CD14-positive monocyte (primary cell): ENCODE data around the gene PSD4. TPM values are rescaled to one million over a fixed set of nuclear protein-coding genes. Genes with fewer than 3 reads are reported as not detected.

Experiments
- DNase-seq, 3 donors: peaks; one replicate each; pipeline ENCODE4 v3.0.0-alpha.2; 2011 to 2022
- H2AFZ ChIP-seq: 2 replicates; pipeline ENCODE4 v1.6.0; 2012; ENCODE audit warnings: mild to moderate bottlenecking, low read depth, low read length, inconsistent platforms; ENCODE audit not compliant: insufficient read depth, poor library complexity, severe bottlenecking
- H3K27ac ChIP-seq, 2 donors: 1 replicate in 1 of 2; 2 replicates in 1 of 2; pipeline ENCODE4 v1.5.1; 2012 to 2013; ENCODE audit warnings: low read length in 2 of 2, control low read depth in 1 of 2, inconsistent platforms in 1 of 2, low read depth in 1 of 2, mild to moderate bottlenecking in 1 of 2
- H3K27me3 ChIP-seq, 2 donors: one replicate each; pipeline versions ENCODE4 v1.6.0 to v1.6.1; 2011 to 2013; ENCODE audit warnings: low read length in 2 of 2; ENCODE audit not compliant: control insufficient read depth in 2 of 2, insufficient read depth in 2 of 2
- H3K36me3 ChIP-seq, 2 donors: replicated peaks in 1 of 2; 1 replicate in 1 of 2; 2 replicates in 1 of 2; pipeline versions ENCODE4 v1.5.1 to v1.6.1; 2012 to 2013; ENCODE audit warnings: low read length in 2 of 2, control low read depth in 1 of 2, inconsistent platforms in 1 of 2, mild to moderate bottlenecking in 1 of 2; ENCODE audit not compliant: insufficient read depth in 2 of 2, control insufficient read depth in 1 of 2
- H3K4me1 ChIP-seq, 2 donors: 1 replicate in 1 of 2; 2 replicates in 1 of 2; pipeline versions ENCODE4 v1.5.1 to v1.6.1; 2012 to 2013; ENCODE audit warnings: low read length in 2 of 2, control low read depth in 1 of 2, inconsistent platforms in 1 of 2, mild to moderate bottlenecking in 1 of 2, moderate library complexity in 1 of 2; ENCODE audit not compliant: insufficient read depth in 2 of 2, control insufficient read depth in 1 of 2
- H3K4me2 ChIP-seq: replicated peaks from 2 replicates; pipeline ENCODE3; 2012; ENCODE audit warnings: low read length, moderate library complexity, mild to moderate bottlenecking; ENCODE audit not compliant: poor library complexity, severe bottlenecking; ENCODE audit errors: extremely low read depth
- H3K4me3 ChIP-seq, 3 experiments: fragments of 200-600 bp in 1 of 3; sonication (generic) in 1 of 3; replicated peaks in 1 of 3; 1 replicate in 2 of 3; 2 replicates in 1 of 3; pipeline ENCODE4 v1.5.1; 2011 to 2013; ENCODE audit warnings: low read length in 3 of 3, mild to moderate bottlenecking in 3 of 3, control low read depth in 2 of 3, low read depth in 2 of 3, inconsistent platforms in 1 of 3, moderate library complexity in 1 of 3
- H3K79me2 ChIP-seq: 2 replicates; pipeline ENCODE4 v1.6.0; 2012; ENCODE audit warnings: mild to moderate bottlenecking, control low read depth, inconsistent platforms, low read length, moderate library complexity; ENCODE audit not compliant: insufficient read depth
- H3K9ac ChIP-seq: 2 replicates; pipeline ENCODE4 v1.6.0; 2017; ENCODE audit warnings: low read length, mild to moderate bottlenecking; ENCODE audit not compliant: insufficient read depth, poor library complexity, severe bottlenecking
- H3K9me3 ChIP-seq, 2 donors: replicated peaks in 1 of 2; 1 replicate in 1 of 2; 2 replicates in 1 of 2; pipeline versions ENCODE4 v1.5.1 to v1.6.1; 2012 to 2013; ENCODE audit warnings: low read length in 2 of 2, control low read depth in 1 of 2; ENCODE audit not compliant: control insufficient read depth in 1 of 2, insufficient read depth in 1 of 2
- H4K20me1 ChIP-seq: 2 replicates; pipeline ENCODE4 v1.6.0; 2012; ENCODE audit warnings: mild to moderate bottlenecking, low read length, control low read depth, moderate library complexity; ENCODE audit not compliant: insufficient read depth
- H3K27ac Mint-ChIP-seq, 7 donors: one replicate each; pipeline ENCODE4 v1.8.0; 2020; ENCODE audit warnings: mild to moderate bottlenecking in 7 of 7, mixed read lengths in 7 of 7, moderate library complexity in 6 of 7, inconsistent platforms in 2 of 7
- H3K27me3 Mint-ChIP-seq, 3 donors: one replicate each; pipeline ENCODE4 v1.8.0; 2021 to 2022; ENCODE audit warnings: low read depth in 3 of 3, mild to moderate bottlenecking in 3 of 3, mixed read lengths in 3 of 3, moderate library complexity in 3 of 3, inconsistent platforms in 1 of 3
- H3K36me3 Mint-ChIP-seq, 2 donors: one replicate each; pipeline ENCODE4 v1.8.0; 2020; ENCODE audit warnings: mixed read lengths in 2 of 2, inconsistent platforms in 1 of 2, mild to moderate bottlenecking in 1 of 2
- H3K4me1 Mint-ChIP-seq: one replicate; pipeline ENCODE4 v1.8.0; 2020; ENCODE audit warnings: mild to moderate bottlenecking, mixed read lengths
- H3K4me3 Mint-ChIP-seq, 2 donors: one replicate each; pipeline ENCODE4 v1.8.0; 2020; ENCODE audit warnings: mild to moderate bottlenecking in 2 of 2, mixed read lengths in 2 of 2, moderate library complexity in 1 of 2
- H3K9me3 Mint-ChIP-seq, 7 donors: one replicate each; pipeline ENCODE4 v1.8.0; 2020 to 2022; ENCODE audit warnings: mixed read lengths in 7 of 7, mild to moderate bottlenecking in 6 of 7, moderate library complexity in 6 of 7, inconsistent platforms in 2 of 7
- WGBS: methylation state at CpG from one replicate; pipeline ENCODE4 v1.1.5; 2013; ENCODE audit warnings: missing lambda C conversion rate; ENCODE audit not compliant: insufficient coverage; 5-methylcytosine and 5-hydroxymethylcytosine counted together
- intact Hi-C, 2 donors: fragments of 100-400 bp; cut with micrococcal nuclease; formaldehyde crosslinking; loops; one replicate each; pipeline versions ENCODE4 v1.15.0 to v1.15.1; 2023
- polyA plus RNA-seq, 3 donors: library from polyadenylated mRNA; depleted of rRNA in 1 of 3; unstranded in 2 of 3; stranded (reverse) in 1 of 3; fragments of 300-500 nt in 2 of 3; fragments of >200 nt in 1 of 3; fragmentation: Illumina TruSeq in 2 of 3; gene quantifications; 1 replicate in 2 of 3; 2 replicates in 1 of 3; pipeline ENCODE4 v1.2.3, GENCODE V29; 2012 to 2021
- TF ChIP-seq, protein P1 (sequence below): fragments of 200-600 bp; IDR thresholded peaks from one replicate; pipeline ENCODE4 v1.8.0; 2022; ENCODE audit warnings: antibody characterized with exemption, mild to moderate bottlenecking

Gene PSD4
- polyA plus RNA-seq, 3 donors, result 11.0 to 47.0 (median 18.2) TPM

DNA sequence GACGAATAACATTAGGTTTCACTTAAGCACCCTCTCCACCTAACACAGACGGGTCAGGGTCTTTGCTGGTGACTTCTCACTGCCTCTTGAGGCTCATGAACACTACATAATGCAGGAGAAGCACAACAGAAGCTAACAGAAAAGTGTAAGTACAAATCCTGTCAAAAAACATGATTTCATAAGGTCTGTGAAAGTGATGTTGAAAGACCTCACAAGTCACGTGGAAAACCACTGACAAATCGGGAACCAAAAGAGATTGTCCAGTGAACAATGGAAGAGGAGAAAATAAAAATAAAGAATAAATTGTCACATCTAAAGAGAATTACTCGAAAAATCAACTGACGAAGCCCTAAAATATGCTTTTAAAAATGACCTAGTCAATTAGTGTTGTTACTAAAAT is 14.0 kb downstream of the PSD4 start:
- TF ChIP-seq, protein P1, sequence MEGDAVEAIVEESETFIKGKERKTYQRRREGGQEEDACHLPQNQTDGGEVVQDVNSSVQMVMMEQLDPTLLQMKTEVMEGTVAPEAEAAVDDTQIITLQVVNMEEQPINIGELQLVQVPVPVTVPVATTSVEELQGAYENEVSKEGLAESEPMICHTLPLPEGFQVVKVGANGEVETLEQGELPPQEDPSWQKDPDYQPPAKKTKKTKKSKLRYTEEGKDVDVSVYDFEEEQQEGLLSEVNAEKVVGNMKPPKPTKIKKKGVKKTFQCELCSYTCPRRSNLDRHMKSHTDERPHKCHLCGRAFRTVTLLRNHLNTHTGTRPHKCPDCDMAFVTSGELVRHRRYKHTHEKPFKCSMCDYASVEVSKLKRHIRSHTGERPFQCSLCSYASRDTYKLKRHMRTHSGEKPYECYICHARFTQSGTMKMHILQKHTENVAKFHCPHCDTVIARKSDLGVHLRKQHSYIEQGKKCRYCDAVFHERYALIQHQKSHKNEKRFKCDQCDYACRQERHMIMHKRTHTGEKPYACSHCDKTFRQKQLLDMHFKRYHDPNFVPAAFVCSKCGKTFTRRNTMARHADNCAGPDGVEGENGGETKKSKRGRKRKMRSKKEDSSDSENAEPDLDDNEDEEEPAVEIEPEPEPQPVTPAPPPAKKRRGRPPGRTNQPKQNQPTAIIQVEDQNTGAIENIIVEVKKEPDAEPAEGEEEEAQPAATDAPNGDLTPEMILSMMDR, result no peak
- H3K27ac Mint-ChIP-seq, result peak overlapping the region; percentile 92 to 98 (median 96)
- peaks cover 63 to 73% of the 10 kb centered on the region in 2 donors for H3K36me3 Mint-ChIP-seq
- H3K4me1 Mint-ChIP-seq, result peaks cover 75% of the 10 kb centered on the region
- intact Hi-C loops, result loop anchor here in 1 of 2 donors (5.0 kb wide), 1 partner anchor 45 kb away; no protein-coding TSS in a partner anchor
- Histone ChIP-seq H3K27me3 (no peaks in the 10 kb centered on the region), H3K27ac (peak overlapping the region; percentile 86 to 90), H3K79me2 (peaks cover 78% of the 10 kb centered on the region), H3K36me3 (peaks cover 42 to 68% of the 10 kb centered on the region in 2 donors), H3K4me1 (peaks cover 65 to 71% of the 10 kb centered on the region in 2 donors), H3K4me2 (peak overlapping the region; percentile 39), H3K9me3 (no peaks in the 10 kb centered on the region), H3K4me3 (peak overlapping the region in 1 of 3 experiments; percentile 22), H2AFZ (peak overlapping the region; percentile 59), H4K20me1 (peaks cover 78% of the 10 kb centered on the region), H3K9ac (peak overlapping the region; percentile 43)
- H3K4me3 Mint-ChIP-seq, result peak overlapping the region in 1 of 2 donors; percentile 67
- DNase-seq, result peak; percentile 64 to 80 (median 73)
- H3K27me3 Mint-ChIP-seq, result peaks cover 0 to 2% (median 1%) of the 10 kb centered on the region in 3 donors
- peaks cover 0 to 1% (median 0%) of the 10 kb centered on the region in 7 donors for H3K9me3 Mint-ChIP-seq
- WGBS, result 29% methylated on average over 2 of the region's 6 CpGs

DNA sequence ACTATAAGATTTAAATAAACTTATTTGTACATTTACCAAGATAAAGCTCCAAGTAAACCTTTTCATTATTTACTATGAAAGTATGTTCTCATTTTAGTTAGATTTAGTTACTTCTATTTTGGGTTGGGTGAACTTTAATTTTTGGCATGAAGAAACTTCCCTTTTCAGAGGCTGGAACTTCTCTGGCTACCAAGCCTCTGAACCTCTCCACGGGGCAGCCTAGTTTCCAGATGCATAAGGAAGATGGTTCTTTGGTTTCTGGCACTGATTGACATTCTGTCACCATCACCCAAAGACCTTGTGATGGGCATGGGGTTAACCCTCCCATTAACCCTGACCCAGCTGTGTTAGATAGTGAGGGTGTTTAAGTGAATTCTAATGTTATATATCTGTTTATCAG is 17.1 kb downstream of the PSD4 start:
- H3K9me3 ChIP-seq, result no peaks in the 10 kb centered on the region
- Mint-ChIP-seq H3K27ac (peak overlapping the region; percentile 62 to 90 (median 79)), H3K27me3 (peaks cover 0 to 3% (median 2%) of the 10 kb centered on the region in 3 donors), H3K9me3 (no peaks in the 10 kb centered on the region), H3K36me3 (peaks cover 71 to 74% of the 10 kb centered on the region in 2 donors), H3K4me1 (peaks cover 50% of the 10 kb centered on the region), H3K4me3 (no peak overlapping the region)
- peaks cover 41 to 44% of the 10 kb centered on the region in 2 donors for H3K4me1 ChIP-seq
- H3K9ac ChIP-seq, result no peak overlapping the region
- TF ChIP-seq, protein P1, result no peak
- peak overlapping the region; percentile 43 to 70 for H3K27ac ChIP-seq
- no peak for DNase-seq
- peak overlapping the region; percentile 11 for H3K4me2 ChIP-seq
- no CpG with 5 or more reads among the region's 1 CpG for WGBS
- no peak overlapping the region for H2AFZ ChIP-seq
- peaks cover 63% of the 10 kb centered on the region for H4K20me1 ChIP-seq
- peaks cover 52 to 68% of the 10 kb centered on the region in 2 donors for H3K36me3 ChIP-seq
- intact Hi-C loops, result no loop called here
- H3K27me3 ChIP-seq, result no peaks in the 10 kb centered on the region
- H3K4me3 ChIP-seq, result no peak overlapping the region
- H3K79me2 ChIP-seq, result peaks cover 47% of the 10 kb centered on the region
